Activated CD8-positive, alpha-beta memory T cell treated with anti-CD3 and anti-CD28 coated beads for 48 hours (primary cell): ENCODE measurements around the gene CPNE2.

Experiments used
- DNase-seq, 3 experiments: peaks; one replicate each; pipeline ENCODE4 v3.0.0-alpha.2; 2020; ENCODE audit warnings: low read depth in 2 of 3, low spot score in 2 of 3

CPNE2 gene

DNA sequence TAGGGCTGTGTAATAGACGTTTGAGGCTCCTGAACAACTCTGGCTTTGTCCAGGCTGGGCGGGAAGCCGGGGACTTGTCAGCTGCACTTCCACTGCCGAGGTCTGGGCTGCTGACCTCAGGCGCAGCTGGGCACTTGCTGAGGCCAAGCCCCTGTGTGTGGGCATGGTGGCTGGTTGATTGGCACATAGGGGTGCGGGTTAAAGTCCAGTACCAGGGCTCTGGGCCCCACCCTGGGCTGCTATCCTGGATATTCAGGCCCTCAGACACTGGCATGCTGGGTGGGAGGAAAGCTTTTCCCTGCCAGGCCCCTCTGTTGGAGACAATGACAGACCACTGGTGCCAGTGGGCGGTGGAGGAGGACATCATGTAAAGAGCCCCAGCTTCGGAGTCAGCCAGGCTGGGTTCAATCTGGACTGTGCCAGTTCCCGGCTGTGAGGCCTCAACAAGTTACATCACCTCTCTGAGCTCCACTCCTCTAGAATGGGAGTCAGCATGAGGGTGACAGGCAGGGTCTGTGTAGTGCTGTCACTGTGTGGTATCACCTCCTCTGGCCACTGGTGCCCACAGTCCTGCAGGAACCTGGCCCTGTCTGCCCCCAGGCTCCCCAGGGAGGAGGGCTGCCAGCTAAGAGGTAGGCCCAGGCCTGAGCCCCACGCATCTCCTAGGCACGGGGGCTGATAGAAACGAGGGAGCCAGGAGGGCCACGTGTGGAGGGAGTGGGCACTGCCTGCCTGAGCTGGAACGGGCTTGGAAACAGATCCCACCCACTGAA, 51.0 kb downstream of the CPNE2 start:
- DNase-seq, result no peak

DNA sequence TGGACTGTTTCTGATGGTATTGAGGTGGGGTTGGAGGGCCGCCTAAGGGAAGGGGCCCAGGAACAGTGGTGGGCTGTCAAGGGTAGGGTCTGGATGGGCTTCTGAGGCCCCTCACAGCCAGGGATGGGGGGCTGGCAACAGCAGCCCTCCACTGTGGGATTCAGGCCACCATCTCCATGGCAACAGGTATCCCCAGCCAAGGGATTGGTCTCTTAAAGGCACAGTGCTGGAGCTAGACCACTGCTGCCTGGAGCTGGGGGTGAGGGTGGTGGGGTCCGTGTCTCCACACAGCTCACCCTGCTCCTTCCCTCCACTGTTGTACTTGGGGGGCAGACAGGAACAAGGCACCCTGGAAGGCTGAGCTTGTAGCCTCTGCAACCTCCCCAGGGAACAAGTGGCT, 51.6 kb downstream of the CPNE2 start:
- no peak for DNase-seq

DNA sequence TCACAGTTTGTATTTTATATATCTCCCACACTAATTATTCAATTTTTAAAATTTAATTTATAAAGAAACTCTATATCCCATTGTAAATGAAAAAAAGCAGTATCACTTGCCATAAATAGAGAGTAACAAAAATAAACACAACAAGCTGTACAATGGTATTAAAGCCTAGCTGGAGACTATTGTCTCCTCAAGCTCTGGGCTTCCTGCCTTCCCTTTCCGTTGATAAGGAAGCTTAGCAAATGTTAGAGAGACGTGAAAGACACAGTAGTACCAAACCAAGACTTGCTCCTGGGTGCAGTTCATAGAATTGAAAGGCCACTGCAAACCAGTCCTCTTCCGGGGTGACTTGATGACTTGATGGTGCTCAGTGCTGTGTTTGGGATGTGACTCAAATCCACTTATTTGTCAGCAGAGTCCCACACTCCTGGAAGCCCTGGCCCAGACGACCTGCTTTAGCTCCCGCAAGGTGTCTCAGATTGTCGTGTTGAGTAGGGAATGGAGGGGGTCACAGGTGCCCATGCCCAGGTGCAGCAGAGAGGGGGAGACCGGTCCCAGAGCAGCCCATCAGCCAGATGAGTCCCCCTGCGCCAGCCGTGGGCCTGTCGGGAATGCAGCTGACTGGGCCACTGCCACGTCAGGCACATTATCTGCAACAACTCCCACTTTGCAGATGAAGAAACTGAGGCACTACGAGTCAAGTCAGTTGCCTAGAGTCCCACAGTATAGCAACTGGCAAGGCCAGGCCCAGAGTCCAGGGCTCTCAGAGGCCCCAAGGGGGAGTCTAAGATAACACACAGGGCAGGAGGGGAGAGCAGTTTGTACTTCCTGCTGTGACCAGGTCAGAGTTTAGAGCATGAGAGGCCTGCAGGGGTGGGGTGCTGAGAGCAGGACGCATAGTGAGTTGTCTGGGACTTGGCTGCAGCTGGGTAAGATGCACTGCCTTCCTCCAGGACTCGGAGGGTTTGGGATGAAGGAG, 53.0 kb downstream of the CPNE2 start:
- no peak for DNase-seq

DNA sequence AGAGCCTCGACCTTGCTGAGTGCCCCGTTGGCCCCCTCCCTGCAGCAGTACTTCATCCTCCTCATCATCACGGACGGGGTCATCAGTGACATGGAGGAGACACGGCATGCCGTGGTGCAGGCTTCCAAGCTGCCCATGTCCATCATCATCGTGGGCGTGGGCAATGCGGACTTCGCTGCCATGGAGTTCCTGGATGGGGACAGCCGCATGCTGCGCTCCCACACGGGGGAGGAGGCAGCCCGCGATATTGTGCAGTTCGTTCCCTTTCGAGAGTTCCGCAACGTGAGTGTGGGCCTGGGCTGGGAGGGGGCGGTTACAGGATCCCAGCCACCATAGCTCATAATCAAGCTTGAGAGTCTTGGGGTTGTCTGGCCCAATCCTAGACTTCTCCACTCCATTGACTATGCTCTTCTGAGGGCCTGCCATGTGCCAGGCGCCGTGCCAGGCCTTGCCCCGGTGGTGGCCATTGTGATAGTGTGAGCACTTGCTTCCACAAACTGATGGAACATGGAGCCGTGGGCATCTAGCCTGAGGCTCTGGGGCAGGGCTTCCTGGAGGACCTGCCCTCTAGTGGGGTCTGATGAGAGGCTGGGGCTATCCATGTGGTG, 53.8 kb downstream of the CPNE2 start:
- DNase-seq, result no peak

DNA sequence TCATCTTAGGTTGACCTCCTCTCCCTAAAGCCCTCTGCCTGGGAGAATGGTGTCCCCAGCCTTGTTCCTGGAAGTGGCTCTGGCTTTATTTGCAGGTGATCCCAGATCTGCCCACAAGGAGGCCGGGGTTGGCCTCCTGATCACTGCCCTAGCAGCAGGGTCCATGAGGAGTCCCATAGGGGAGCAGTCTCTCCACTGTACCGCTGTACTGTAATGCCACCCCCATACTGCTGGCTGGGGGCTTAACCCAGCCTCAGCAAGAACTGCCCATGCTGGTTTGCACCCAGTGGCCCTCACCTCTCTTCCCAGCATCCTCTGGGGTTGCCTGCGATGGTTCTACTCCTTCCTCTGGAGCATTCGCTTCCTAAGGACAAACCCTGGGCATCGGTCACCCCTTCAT, 54.4 kb downstream of the CPNE2 start:
- no peak for DNase-seq

DNA sequence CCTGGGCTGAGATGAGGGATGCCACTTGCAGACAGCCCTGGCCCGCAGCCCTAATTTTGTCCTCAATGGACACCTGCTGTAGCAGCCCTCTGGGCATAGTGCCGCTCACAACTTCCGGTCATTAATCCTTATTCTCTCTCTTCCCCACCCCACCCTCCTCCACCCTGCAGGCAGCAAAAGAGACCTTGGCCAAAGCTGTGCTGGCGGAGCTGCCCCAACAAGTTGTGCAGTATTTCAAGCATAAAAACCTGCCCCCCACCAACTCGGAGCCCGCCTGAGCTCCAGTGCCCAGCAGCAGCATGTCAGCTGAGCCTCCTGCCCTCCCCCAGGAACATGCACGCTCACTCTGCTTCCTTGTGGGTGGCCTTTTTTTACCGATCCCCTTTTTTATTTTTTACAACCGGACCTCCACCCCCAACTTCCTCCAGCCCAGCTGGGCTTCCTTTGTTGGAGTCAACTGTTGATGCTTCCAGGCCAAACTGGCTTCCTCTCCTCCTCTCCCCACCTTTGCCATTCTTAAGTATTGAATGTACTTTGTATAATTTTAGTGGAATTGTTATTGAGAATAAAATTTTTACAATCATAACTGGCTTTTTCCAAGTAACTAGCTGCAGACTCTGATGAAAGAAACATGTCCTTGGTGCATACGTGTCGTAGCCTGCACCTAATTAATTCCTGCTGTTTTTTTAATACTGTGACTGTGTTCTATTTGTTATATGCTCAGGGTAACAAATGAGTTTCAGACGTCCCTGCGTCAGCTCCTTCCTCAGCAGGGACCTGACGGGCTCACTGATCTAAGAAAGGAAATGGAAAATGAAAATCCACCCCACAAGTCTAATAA, 55.2 kb downstream of the CPNE2 start:
- DNase-seq, result no peak

DNA sequence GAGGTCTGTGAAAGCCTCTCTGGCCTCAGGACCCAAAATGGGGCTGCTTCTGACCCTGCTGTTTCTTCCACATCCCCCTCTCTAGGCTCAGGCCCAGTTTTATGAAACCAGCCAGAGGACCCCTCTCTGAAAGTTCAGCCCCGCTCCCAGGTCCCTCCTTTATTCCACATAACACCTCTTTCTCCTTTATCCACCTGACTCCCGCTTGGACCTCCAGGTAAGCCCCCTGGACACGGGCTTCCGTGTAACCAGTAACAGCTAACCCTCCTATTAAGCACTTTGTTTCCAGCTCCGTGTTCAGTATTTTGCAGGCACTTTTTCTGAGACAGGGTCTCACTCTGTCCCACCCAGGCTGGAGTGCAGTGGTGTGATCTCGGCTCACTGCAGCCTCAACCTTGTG, 56.1 kb downstream of the CPNE2 start:
- no peak for DNase-seq

DNA sequence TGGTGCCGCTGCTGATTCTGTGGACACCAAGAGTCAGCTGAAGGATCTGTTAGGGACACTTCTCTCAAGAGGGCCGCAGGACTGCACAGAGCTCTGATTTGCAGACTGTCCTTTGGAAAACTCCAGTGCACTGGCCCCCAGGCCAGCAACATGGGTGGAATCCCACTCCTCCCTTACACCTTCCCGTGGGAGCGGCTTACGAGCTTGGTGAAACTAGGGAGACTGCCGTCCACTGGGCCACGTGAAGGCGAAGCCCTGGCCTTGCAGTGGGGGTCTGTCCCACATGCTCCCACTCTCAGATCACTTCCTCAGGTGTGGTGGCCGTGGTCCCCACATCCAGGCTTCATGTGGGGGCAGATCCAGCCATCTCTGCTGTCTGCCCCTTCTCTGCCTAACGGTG, 57.0 kb downstream of the CPNE2 start:
- no peak for DNase-seq

DNA sequence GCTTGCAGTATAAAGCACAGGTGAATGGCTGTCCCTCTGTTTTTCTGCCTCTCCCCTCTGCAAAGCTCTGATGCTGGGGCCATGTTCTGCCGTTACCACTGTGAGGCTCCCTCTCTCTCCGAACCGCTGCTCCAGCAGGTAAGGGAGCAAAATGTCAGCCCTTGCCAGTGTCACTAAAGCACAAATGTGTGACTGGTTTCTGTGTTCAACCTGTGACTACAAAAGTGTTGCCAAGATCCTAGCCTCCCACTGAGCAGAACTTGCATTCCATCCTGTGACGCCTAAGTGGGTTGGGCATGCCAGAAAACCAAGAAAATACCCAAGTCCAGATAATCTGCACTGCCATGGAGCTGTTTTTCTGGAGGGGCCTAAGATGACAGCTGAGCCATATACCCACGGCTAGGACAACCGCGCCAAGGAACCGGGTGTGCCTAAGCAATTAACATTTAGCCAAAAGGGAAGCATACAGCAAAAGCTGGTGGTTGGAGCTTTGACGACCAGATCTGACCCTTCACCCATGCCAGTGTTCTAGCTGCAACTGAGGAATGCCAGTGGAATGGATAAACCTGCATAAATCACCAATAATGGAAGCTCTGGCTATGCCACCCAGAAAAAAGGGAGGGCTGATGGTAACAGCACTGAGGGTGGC, 58.4 kb downstream of the CPNE2 start:
- no peak for DNase-seq

DNA sequence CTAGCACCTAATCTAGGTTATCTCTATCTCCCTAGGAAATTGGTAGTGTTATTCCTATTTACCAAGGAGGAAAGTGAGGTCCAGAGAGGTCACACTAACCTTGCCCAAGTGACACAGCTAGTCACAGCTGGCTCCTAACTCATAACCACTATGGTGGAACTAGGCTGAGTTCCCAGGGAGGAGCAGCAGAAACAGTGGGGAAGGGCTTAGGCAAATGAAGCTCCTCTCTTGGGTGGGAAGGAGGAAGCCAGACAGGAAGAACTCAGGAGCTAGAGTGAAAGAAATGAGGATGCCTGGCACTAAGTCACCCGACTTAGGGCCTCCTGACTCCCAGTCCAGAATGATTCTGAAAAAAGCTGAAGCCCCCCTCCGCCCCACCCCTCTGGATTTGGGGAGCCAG, 59.0 kb downstream of the CPNE2 start:
- no peak for DNase-seq

DNA sequence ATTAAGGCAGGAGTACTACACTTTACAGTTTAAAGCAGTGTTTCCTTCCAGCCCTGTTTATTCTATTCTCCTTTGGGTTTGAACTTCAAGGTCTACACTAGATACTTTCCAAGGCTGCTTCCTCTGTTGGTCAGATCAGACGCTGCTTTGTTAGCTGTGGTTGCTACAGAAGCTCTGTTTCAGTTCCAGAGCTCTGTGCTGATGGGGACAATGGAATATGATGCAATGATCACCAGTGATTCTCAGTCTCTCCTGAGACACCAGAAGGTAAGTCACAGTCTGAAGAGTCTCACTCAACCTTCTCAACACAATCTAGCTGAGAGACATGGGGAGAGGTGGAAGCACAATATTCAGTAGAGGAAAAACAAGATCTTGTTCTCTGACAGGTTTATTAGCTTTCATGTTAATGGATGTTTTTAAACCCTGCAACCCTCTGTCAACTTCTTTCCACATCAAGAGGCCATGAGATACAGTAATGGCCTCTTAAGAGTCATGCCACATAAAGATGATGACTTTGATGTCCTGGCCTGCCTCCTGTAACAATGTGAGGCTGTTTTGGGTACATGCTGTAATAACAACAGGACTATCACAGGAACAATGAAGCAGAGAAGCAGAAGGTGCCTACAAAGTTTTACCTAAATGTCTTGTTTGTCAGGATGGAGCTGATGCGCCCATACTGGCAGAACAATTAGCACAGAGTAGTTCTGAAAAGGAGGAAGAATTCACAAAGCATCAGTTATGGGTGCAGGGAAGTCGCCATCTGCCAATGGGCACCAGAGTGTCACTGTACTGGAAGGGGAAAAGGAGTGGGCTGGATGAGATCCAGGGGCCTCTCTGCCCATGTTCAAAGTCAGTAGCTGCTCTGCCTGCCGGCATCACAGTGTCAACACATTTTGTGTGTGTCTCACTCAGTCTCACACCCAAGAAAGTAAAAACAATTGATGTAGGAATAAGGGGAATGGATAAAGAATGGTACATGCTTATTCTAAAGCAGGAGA, 60.0 kb downstream of the CPNE2 start:
- DNase-seq, result no peak

DNA sequence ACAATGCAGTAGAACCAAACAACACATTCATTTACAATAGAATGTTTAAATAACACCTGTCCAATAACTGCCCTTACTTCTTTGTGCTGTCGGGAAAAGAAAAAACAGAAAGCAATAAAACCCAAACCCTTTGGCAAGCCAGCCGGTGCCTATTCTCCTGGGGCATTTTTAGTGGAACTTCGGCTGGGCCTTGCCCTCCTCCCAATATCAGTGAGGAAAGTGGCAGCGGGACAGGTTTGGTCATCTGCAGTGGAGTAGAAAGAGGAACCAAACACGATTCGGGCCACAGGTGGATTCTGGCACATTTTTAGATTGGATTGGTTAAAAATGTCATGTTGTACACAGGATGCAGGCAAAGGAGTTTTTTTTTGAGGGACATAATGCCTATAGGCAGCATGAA, 61.5 kb downstream of the CPNE2 start:
- DNase-seq, result no peak

DNA sequence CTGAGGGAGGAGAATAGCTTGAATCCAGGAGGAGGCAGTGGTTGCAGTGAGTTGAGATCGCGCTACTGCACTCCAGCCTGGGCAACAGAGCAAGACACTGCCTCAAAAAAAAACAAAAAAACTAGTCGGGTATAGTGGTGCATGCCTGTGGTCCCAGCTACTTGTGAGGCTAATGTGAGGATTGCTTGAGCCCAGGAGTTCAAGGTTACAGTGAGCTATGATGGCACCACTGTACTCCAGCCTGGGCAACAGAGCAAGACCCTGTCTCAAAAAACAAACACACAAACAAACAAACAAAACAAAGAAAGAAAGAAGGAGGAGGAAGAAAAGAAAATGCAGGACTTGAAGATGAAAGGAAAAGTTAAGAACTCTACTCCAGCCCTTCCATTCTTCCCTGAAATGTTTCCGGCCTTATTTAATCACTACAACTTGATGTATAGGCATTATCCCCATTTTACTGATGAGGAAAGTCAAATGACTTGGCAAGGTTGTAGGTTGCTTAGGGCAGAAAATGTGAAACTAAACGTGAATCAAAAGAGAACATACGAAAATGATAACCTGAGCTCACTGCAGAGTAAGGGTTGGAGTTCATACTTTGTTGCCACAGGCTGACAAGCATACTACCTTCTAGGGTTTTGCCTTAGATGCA, 63.4 kb downstream of the CPNE2 start:
- no peak for DNase-seq

DNA sequence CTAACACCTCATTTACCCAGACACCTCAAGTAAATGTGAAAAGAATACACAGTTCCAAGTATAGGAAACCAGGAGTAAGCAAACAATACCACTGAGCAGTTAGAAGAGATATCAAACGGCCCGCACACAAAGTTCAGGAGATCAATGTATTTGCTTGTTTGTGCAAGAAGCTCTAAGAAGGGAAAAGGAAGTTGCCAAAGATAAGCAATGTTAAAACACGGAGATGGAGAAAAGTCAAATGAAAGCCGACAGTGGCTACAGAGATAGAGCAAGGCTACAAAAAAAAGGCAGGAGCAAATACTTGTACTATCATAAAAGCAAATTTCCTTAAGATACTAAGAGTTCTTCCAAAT, 63.9 kb downstream of the CPNE2 start:
- DNase-seq, result no peak

DNA sequence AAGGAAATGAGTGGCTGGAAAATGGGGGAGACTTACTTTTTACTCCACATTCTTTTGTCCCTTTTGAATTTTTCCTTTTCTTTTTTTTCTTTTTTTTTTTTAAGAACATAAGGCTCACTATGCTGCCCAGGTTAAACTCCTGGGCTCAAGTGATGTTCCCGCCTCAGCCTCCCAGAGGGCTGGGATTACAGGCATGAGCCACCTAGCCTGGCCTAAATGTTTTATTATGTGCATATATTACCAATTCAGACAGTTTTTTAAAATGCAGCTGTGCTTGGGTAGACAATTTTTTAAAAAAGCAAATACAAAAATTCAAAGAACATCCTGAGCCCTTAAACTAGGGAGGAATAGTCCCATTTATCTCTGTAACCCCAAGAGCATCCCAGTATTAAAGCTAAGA, 65.2 kb downstream of the CPNE2 start:
- DNase-seq, result no peak

DNA sequence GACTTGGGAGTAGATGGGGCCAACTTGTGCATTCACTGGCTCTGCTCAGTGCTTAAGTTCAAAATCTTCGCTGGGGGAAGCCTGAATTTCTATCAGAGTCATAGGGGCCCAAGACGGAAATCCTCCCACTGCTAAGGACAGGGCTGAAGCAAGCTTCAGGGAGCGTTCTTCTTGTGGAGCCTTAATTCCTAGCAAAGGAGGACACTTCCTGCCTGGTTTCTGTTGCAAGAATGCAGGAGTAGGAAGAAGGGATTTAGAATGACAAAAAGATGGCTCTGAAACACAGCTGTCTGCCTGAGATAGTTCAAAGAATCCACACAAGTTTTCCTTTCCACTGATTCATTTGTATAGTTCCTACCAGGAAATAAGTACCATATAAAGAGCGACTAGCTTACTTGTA, 67.1 kb downstream of the CPNE2 start:
- DNase-seq, result no peak

DNA sequence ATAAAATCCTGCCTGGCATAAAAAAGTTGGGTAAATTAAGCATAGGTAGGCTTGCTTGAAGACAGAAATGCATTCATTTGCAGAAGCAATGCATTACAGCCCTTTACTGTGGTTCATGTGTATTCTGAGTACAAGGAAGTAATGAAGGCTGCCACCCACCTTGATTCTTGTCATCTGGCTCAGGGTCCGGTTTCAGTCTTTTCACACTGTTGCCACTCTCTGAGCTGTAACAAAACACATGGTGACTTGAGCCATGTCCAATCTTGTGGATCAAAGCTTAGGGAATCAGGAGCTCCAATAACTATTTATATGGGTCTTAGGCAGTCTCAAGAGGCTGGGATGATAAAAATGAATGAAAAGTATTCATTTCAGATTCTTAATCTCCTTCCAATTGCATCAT, 71.5 kb downstream of the CPNE2 start:
- no peak for DNase-seq

DNA sequence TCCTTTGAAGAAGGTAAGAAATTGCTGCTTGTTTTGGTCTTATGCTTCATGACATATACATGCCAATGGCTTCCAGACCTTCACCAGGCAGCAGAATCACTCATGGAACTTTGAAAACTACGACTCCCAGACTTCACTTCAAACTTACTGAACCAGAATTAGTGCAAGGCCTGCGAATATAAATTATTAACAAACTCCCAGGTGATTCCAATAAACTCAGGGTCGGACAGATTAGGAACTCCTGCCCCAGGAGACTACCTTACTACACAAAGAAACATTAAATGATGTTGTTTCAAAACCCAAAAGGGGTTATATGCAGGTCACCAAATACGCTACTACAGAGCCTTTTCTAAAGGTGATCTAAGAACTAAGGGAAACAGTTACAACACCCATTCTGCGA, 73.1 kb downstream of the CPNE2 start:
- no peak for DNase-seq

DNA sequence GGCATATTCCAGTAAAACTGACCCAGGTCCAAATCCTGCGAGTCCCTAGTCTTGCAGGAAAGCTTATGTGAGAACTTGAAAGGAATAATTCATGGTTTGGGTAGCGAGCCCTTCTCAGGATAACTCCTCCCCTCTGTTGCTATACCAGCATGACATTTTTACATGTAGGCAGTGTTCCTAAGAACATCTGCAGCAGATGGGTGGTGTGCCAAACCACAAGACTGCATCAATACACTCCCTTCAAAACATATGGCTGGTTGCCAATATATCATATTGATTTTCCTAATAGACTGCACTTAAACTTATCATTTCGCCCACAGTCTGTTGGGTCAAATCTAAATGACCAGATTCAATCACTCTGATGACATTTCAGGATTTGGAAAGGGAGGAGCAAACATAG, 73.6 kb downstream of the CPNE2 start:
- no peak for DNase-seq
